ENCODE data around the gene MACIR. TPM values are rescaled to one million over a fixed set of nuclear protein-coding genes. Genes with fewer than 3 reads are reported as not detected.

Gene MACIR
- polyA plus RNA-seq, 2 of the 4 experiments (the other 2 are of a cell fraction): 20.1 to 38.8 TPM

DNA sequence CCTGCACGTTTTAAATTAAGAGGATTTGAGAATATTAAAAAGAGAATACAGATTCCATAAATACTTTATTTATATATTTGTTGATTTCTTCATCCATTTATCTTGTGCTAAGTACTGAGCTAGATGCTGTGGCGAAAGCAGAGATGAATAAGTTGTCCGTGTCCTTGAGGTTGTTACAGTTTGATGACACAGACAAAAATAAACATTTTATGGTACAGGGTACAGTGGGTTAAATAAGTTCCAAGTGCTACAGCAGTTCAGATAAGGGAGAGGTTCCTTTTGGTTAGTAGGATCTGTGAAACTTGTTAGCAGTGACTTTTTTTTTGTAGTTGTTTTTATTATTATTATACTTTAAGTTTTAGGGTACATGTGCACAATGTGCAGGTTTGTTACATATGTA lies 50.2 kb downstream of the MACIR start:
- FAIRE-seq: no peak
- POLR2A ChIA-PET: no interaction called here

DNA sequence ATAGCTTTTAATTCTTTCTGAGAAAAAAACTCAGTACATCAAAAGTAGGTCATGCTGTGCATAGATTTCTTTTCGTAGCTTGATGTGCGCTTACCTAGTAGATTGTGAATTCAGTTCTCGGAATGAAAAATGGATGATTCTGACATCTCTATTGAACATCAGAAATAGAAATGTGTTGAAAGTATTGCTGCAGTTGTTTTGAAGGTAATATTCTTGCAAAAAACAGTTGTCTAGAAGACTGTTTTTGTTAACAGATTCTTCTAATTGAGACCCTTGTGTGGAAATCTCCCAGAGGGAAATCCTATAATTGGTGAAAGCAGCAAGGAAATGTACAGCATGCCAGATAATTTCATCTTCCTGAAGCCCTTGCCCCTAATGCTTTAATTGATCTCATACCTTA lies 54.5 kb downstream of the MACIR start:
- ChIA-PET POLR2A (no interaction called here), CTCF (no interaction called here)

More for the DNA sequence above, 50.2 kb downstream of the MACIR start:
- DNase-seq (ENCODE audit: low read depth in 1 of 2, low spot score in 1 of 2) (no peak), ATAC-seq (no peak)
- Histone ChIP-seq H3K4me1 (no peaks in the 10 kb centered on the region), H3K9me3 (no peaks in the 10 kb centered on the region), H3K4me2 (no peak overlapping the region), H3K4me3 (no peak overlapping the region), H3K27ac (no peak overlapping the region)
- TF ChIP-seq JUNB (IDR thresholded peaks at IDR 0.05): no peak
- no peak for TF ChIP-seq KDM5A (IDR thresholded peaks at IDR 0.05)
- no peak for TF ChIP-seq PHF8 (IDR thresholded peaks at IDR 0.05; ENCODE audit: borderline replicate concordance, low read depth)
- TF ChIP-seq HOXB13 (CRISPR knock-in tag; IDR thresholded peaks at IDR 0.05; ENCODE audit: low read depth): no peak
- no peak for TF ChIP-seq CHD2 (IDR thresholded peaks at IDR 0.05; ENCODE audit: low read length, partially characterized antibody)
- CTCF ChIA-PET: no interaction called here
- 40% methylated on average over 3 of the region's 3 CpGs for WGBS (ENCODE audit: missing lambda C conversion rate)

DNA sequence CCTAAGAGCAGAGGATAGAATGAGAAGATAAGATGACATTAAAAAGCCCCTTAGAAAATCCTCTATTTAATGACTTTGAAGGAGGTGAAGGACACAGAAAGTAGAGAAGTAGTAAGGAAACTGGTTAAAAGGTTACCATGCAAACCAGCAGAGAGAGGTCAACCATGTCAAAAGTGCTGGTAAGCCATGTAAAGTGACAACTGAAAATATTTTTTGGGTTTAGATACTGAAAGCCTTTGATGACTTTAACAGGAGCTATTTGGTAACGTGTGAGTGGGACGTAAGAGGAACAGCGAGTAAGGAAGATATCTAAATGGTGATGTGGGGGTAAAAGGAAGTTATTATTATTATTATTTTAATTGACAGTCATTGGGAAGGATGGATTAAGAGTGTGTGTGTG lies 56.9 kb downstream of the MACIR start:
- H3K9me3 ChIP-seq: no peaks in the 10 kb centered on the region
- no peak overlapping the region for H3K4me3 ChIP-seq
- TF ChIP-seq EHF (CRISPR knock-in tag; IDR thresholded peaks at IDR 0.05) (no peak), MAZ (IDR thresholded peaks at IDR 0.05; ENCODE audit: borderline replicate concordance, low read depth, low read length) (no peak), RAD21 (conservative IDR thresholded peaks at IDR 0.05 in 1 of 2, IDR thresholded peaks at IDR 0.05 in 1 of 2) (no peak), TFCP2L1 (CRISPR knock-in tag; IDR thresholded peaks at IDR 0.05) (no peak), GATA3 (IDR thresholded peaks at IDR 0.05; ENCODE audit: borderline replicate concordance) (no peak), RCOR1 (IDR thresholded peaks at IDR 0.05; ENCODE audit: low read depth, low read length) (no peak), HDAC2 (IDR thresholded peaks at IDR 0.05) (no peak), NFE2L2 (conservative IDR thresholded peaks at IDR 0.05; ENCODE audit: low read length) (no peak), CTCF (IDR thresholded peaks at IDR 0.05) (no peak), ESRRA (IDR thresholded peaks at IDR 0.05; ENCODE audit: borderline replicate concordance, low read length) (no peak), MAFK (IDR thresholded peaks at IDR 0.05; ENCODE audit: partially characterized antibody) (no peak), TP53 (CRISPR knock-in tag; IDR thresholded peaks at IDR 0.05) (no peak)
- DNase-seq (ENCODE audit: low read depth in 1 of 2, low spot score in 1 of 2) (no peak), ATAC-seq (no peak), FAIRE-seq (no peak)
- H3K4me1 ChIP-seq: no peaks in the 10 kb centered on the region
- ChIA-PET CTCF (no interaction called here), POLR2A (no interaction called here)
- H3K4me2 ChIP-seq: no peak overlapping the region
- WGBS (ENCODE audit: missing lambda C conversion rate): 62% methylated on average over 3 of the region's 3 CpGs
- no peak overlapping the region for H3K27ac ChIP-seq

More for the DNA sequence above, 54.5 kb downstream of the MACIR start:
- WGBS (ENCODE audit: missing lambda C conversion rate): 77% methylated on average over 3 of the region's 3 CpGs
- TF ChIP-seq RCOR1 (IDR thresholded peaks at IDR 0.05; ENCODE audit: low read depth, low read length) (no peak), RNF2 (IDR thresholded peaks at IDR 0.05; ENCODE audit: borderline replicate concordance, low read depth) (no peak), KDM5A (IDR thresholded peaks at IDR 0.05) (no peak), POLR2A (IDR thresholded peaks at IDR 0.05; ENCODE audit: low read length) (no peak), PHF8 (IDR thresholded peaks at IDR 0.05; ENCODE audit: borderline replicate concordance, low read depth) (no peak), NR3C1 (IDR thresholded peaks at IDR 0.05) (no peak), FOXS1 (CRISPR knock-in tag; IDR thresholded peaks at IDR 0.05) (no peak), HOXA7 (CRISPR knock-in tag; IDR thresholded peaks at IDR 0.05) (no peak), EP300 (IDR thresholded peaks at IDR 0.05) (no peak), ZNF302 (CRISPR knock-in tag; IDR thresholded peaks at IDR 0.05) (no peak), JUNB (IDR thresholded peaks at IDR 0.05) (no peak)
- TF ChIP-seq, protein P1, sequence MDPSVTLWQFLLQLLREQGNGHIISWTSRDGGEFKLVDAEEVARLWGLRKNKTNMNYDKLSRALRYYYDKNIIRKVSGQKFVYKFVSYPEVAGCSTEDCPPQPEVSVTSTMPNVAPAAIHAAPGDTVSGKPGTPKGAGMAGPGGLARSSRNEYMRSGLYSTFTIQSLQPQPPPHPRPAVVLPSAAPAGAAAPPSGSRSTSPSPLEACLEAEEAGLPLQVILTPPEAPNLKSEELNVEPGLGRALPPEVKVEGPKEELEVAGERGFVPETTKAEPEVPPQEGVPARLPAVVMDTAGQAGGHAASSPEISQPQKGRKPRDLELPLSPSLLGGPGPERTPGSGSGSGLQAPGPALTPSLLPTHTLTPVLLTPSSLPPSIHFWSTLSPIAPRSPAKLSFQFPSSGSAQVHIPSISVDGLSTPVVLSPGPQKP (IDR thresholded peaks at IDR 0.05; ENCODE audit: low read depth, low read length): no peak
- ATAC-seq (no peak), FAIRE-seq (no peak), DNase-seq (ENCODE audit: low read depth in 1 of 2, low spot score in 1 of 2) (no peak)
- Histone ChIP-seq H3K4me1 (no peaks in the 10 kb centered on the region), H3K4me2 (no peak overlapping the region), H3K27ac (no peak overlapping the region), H3K4me3 (no peak overlapping the region), H3K9me3 (no peaks in the 10 kb centered on the region)
